Right lobe of liver (tissue), 4 donors: ENCODE results near the gene NT5DC1.

Source experiments
- POLR2A ChIP-seq: fragments of 450-650 bp; IDR thresholded peaks from one replicate; pipeline ENCODE4 v1.6.1; 2017; ENCODE audit warnings: antibody characterized with exemption, mild to moderate bottlenecking
- TF ChIP-seq, protein P1 (sequence below), 4 donors: fragments of 200-600 bp in 3 of 4; fragments of 450-650 bp in 1 of 4; IDR thresholded peaks; one replicate each; pipeline versions ENCODE4 v1.5.1 to v1.8.0; 2016 to 2022; ENCODE audit warnings: antibody characterized with exemption in 4 of 4, mild to moderate bottlenecking in 2 of 4
- donor health status: DM: no; HTN: no; CAD: no.
- donor health status: DM: no; HTN: no; CAD: no.
- donor health status: DM: no; HTN: yes; CAD: no.

DNA sequence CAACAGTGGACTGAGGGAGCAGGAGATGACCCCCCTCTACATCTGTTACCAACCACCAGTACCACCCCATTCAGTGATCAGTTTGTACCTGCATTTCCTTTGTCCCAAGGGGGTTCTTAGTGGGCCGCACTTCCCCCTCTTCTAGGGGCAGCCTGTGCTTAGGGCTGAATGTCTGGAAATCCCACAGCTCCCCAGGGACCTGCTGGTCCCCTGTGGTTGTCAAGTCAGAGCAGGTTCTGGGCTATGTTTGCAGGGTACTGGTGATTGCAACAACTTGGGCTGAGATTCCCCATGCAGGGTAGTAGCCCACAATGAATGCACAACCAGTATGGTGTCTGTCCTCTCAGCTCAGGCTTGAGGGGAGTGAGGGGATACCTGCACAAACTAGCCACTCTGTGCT lies 64.9 kb downstream of the NT5DC1 start:
- TF ChIP-seq, protein P1, sequence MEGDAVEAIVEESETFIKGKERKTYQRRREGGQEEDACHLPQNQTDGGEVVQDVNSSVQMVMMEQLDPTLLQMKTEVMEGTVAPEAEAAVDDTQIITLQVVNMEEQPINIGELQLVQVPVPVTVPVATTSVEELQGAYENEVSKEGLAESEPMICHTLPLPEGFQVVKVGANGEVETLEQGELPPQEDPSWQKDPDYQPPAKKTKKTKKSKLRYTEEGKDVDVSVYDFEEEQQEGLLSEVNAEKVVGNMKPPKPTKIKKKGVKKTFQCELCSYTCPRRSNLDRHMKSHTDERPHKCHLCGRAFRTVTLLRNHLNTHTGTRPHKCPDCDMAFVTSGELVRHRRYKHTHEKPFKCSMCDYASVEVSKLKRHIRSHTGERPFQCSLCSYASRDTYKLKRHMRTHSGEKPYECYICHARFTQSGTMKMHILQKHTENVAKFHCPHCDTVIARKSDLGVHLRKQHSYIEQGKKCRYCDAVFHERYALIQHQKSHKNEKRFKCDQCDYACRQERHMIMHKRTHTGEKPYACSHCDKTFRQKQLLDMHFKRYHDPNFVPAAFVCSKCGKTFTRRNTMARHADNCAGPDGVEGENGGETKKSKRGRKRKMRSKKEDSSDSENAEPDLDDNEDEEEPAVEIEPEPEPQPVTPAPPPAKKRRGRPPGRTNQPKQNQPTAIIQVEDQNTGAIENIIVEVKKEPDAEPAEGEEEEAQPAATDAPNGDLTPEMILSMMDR (IDR thresholded peaks at IDR 0.05), result no peak
- TF ChIP-seq POLR2A, result no peak
